GM21447 (cell line): ENCODE results near the gene CYB561D1.

Experiments used
- ATAC-seq: cut with Tn5 transposase; IDR thresholded peaks from one replicate; pipeline ENCODE4 v1.9.1; 2021; ENCODE audit not compliant: unreplicated experiment

CYB561D1 gene

GRCh38 chr1:109479901-109480300 lies 14.0 kb upstream of the CYB561D1 start:
- no peak for ATAC-seq

GRCh38 chr1:109481646-109482045 lies 12.2 kb upstream of the CYB561D1 start:
- ATAC-seq: no peak

GRCh38 chr1:109482242-109482641 lies 11.7 kb upstream of the CYB561D1 start:
- no peak for ATAC-seq

GRCh38 chr1:109482791-109483671 lies 10.9 kb upstream of the CYB561D1 start:
- peak; percentile 11 for ATAC-seq

GRCh38 chr1:109483672-109484518 lies 10.0 kb upstream of the CYB561D1 start, which contains the start of gene ATXN7L2:
TSS of gene ATXN7L2 (plus strand) at chr1:109483905. CDS start at chr1:109483954, 49 bp downstream.
- ATAC-seq: peak; percentile 68

GRCh38 chr1:109484519-109484975 lies 9.3 kb upstream of the CYB561D1 start:
- no peak for ATAC-seq

- no peak for ATAC-seq
Observed at GRCh38 chr1:109485001-109485400, 8.9 kb upstream of the CYB561D1 start.

- ATAC-seq: no peak
Observed at GRCh38 chr1:109487261-109487660, 6.6 kb upstream of the CYB561D1 start.

GRCh38 chr1:109488201-109488600 lies 5.7 kb upstream of the CYB561D1 start:
- ATAC-seq: no peak

- ATAC-seq: no peak
Observed at GRCh38 chr1:109488696-109489095, 5.2 kb upstream of the CYB561D1 start.

- no peak for ATAC-seq
Observed at GRCh38 chr1:109490029-109490933, 3.6 kb upstream of the CYB561D1 start.

- no peak for ATAC-seq
Observed at GRCh38 chr1:109490934-109491302, 3.0 kb upstream of the CYB561D1 start.

- no peak for ATAC-seq
Observed at GRCh38 chr1:109491372-109491771, 2.5 kb upstream of the CYB561D1 start.

- ATAC-seq: no peak
Observed at GRCh38 chr1:109492779-109493178, 1.1 kb upstream of the CYB561D1 start.

- ATAC-seq: no peak
Observed at GRCh38 chr1:109493227-109493626, 667 bp upstream of the CYB561D1 start.

GRCh38 chr1:109495738-109496137 lies 1.8 kb downstream of the CYB561D1 start:
- no peak for ATAC-seq

- no peak for ATAC-seq
Observed at GRCh38 chr1:109497449-109498160, 3.7 kb downstream of the CYB561D1 start.

- no peak for ATAC-seq
Observed at GRCh38 chr1:109498161-109498801, 4.4 kb downstream of the CYB561D1 start.

- ATAC-seq: no peak
Observed at GRCh38 chr1:109499081-109499480, 5.2 kb downstream of the CYB561D1 start.
